HG03575 (cell line): Measurements from ENCODE around the gene MAP3K9.

Experiments used
- ATAC-seq: cut with Tn5 transposase; IDR thresholded peaks from one replicate; pipeline ENCODE4 v1.9.1; 2021; ENCODE audit not compliant: unreplicated experiment, insufficient number of reproducible peaks, low FRiP score; ENCODE audit errors: extremely low read depth

Gene MAP3K9

GRCh38 chr14:70741482-70741881, 67.8 kb downstream of the MAP3K9 start:
- ATAC-seq, result no peak

GRCh38 chr14:70735043-70735442, 74.3 kb downstream of the MAP3K9 start:
- no peak for ATAC-seq

- no peak for ATAC-seq
Observed at GRCh38 chr14:70731447-70732239, 77.7 kb downstream of the MAP3K9 start.

GRCh38 chr14:70730393-70730792, 78.9 kb downstream of the MAP3K9 start:
- no peak for ATAC-seq

- no peak for ATAC-seq
Observed at GRCh38 chr14:70726651-70727375, 82.5 kb downstream of the MAP3K9 start.

- ATAC-seq, result no peak
Observed at GRCh38 chr14:70724944-70725343, 84.4 kb downstream of the MAP3K9 start.

GRCh38 chr14:70724110-70724509, 85.2 kb downstream of the MAP3K9 start:
- ATAC-seq, result no peak

- ATAC-seq, result no peak
Observed at GRCh38 chr14:70723276-70723675, 86.0 kb downstream of the MAP3K9 start.

- no peak for ATAC-seq
Observed at GRCh38 chr14:70722418-70722817, 86.9 kb downstream of the MAP3K9 start.

GRCh38 chr14:70721542-70721941, 87.8 kb downstream of the MAP3K9 start:
- no peak for ATAC-seq

- no peak for ATAC-seq
Observed at GRCh38 chr14:70718383-70719118, 90.8 kb downstream of the MAP3K9 start.

- ATAC-seq, result no peak
Observed at GRCh38 chr14:70716958-70717357, 92.4 kb downstream of the MAP3K9 start.

- no peak for ATAC-seq
Observed at GRCh38 chr14:70716483-70716882, 92.8 kb downstream of the MAP3K9 start.

- ATAC-seq, result no peak
Observed at GRCh38 chr14:70714055-70714550, 95.2 kb downstream of the MAP3K9 start.

GRCh38 chr14:70713511-70713916, 95.8 kb downstream of the MAP3K9 start:
- ATAC-seq, result no peak

- no peak for ATAC-seq
Observed at GRCh38 chr14:70713096-70713495, 96.2 kb downstream of the MAP3K9 start.

GRCh38 chr14:70711451-70711850, 97.9 kb downstream of the MAP3K9 start:
- ATAC-seq, result no peak

- no peak for ATAC-seq
Observed at GRCh38 chr14:70709726-70710382, 99.5 kb downstream of the MAP3K9 start.
